Neutrophil (primary cell): ENCODE results near the gene TNNT3.

Source experiments
- H3K27ac ChIP-seq: fragments of 200-600 bp; sonication (generic); 2 replicates; pipeline ENCODE4 v1.5.1; 2016; ENCODE audit warnings: mild to moderate bottlenecking, moderate library complexity
- H3K27me3 ChIP-seq: fragments of 200-600 bp; sonication (generic); 2 replicates; pipeline ENCODE4 v1.6.0; 2016; ENCODE audit warnings: mild to moderate bottlenecking
- H3K36me3 ChIP-seq: fragments of 200-600 bp; sonication (generic); 2 replicates; pipeline ENCODE4 v1.5.1; 2017
- H3K4me1 ChIP-seq, 2 experiments: fragments of 200-600 bp in 1 of 2; sonication (generic) in 1 of 2; 1 replicate in 1 of 2; 2 replicates in 1 of 2; pipeline versions ENCODE4 v1.5.1 to v1.6.1; 2013 to 2016; ENCODE audit warnings: low read depth in 1 of 2, low read length in 1 of 2, mild to moderate bottlenecking in 1 of 2, moderate library complexity in 1 of 2; ENCODE audit not compliant: control insufficient read depth in 1 of 2, insufficient read depth in 1 of 2
- H3K4me3 ChIP-seq, 2 experiments: fragments of 200-600 bp in 1 of 2; sonication (generic) in 1 of 2; 1 replicate in 1 of 2; 2 replicates in 1 of 2; pipeline ENCODE4 v1.5.1; 2013 to 2016; ENCODE audit warnings: low read depth in 1 of 2, low read length in 1 of 2, mild to moderate bottlenecking in 1 of 2, moderate library complexity in 1 of 2
- H3K9me3 ChIP-seq: fragments of 200-600 bp; sonication (generic); 2 replicates; pipeline ENCODE4 v1.5.1; 2016
- CTCF ChIP-seq: fragments of 200-600 bp; sonication (generic); IDR thresholded peaks from 2 replicates; pipeline ENCODE4 v1.5.1; 2016; ENCODE audit warnings: antibody characterized with exemption

The TNNT3 gene

GRCh38 chr11:1932681-1933080 is 13.2 kb downstream of the TNNT3 start:
- no peak overlapping the region for H3K4me3 ChIP-seq
- H3K36me3 ChIP-seq = no peaks in the 10 kb centered on the region
- no peak for TF ChIP-seq CTCF
- H3K4me1 ChIP-seq = no peaks in the 10 kb centered on the region
- H3K9me3 ChIP-seq = no peaks in the 10 kb centered on the region
- peaks cover 42% of the 10 kb centered on the region for H3K27me3 ChIP-seq
- H3K27ac ChIP-seq = no peak overlapping the region

GRCh38 chr11:1933416-1934334 is 14.2 kb downstream of the TNNT3 start:
- no peak overlapping the region for H3K4me3 ChIP-seq
- no peaks in the 10 kb centered on the region for H3K36me3 ChIP-seq
- TF ChIP-seq CTCF = no peak
- no peaks in the 10 kb centered on the region for H3K9me3 ChIP-seq
- H3K4me1 ChIP-seq = no peaks in the 10 kb centered on the region
- no peak overlapping the region for H3K27ac ChIP-seq
- H3K27me3 ChIP-seq = peaks cover 39% of the 10 kb centered on the region

- TF ChIP-seq CTCF = no peak
- Histone ChIP-seq H3K27ac (no peak overlapping the region), H3K4me1 (no peaks in the 10 kb centered on the region), H3K27me3 (peaks cover 47% of the 10 kb centered on the region), H3K36me3 (no peaks in the 10 kb centered on the region), H3K4me3 (no peak overlapping the region), H3K9me3 (no peaks in the 10 kb centered on the region)
Observed at GRCh38 chr11:1934335-1935155, 15.0 kb downstream of the TNNT3 start.

- no peak for TF ChIP-seq CTCF
- Histone ChIP-seq H3K36me3 (no peaks in the 10 kb centered on the region), H3K9me3 (no peaks in the 10 kb centered on the region), H3K27me3 (peaks cover 43% of the 10 kb centered on the region), H3K27ac (no peak overlapping the region), H3K4me1 (no peaks in the 10 kb centered on the region), H3K4me3 (no peak overlapping the region)
Observed at GRCh38 chr11:1935156-1936071, 15.9 kb downstream of the TNNT3 start.
